Fibroblast of lung (primary cell): ENCODE measurements around the gene GBX2.

Source experiments
- CTCF ChIP-seq, 2 donors: IDR thresholded peaks in 1 of 2; conservative IDR thresholded peaks in 1 of 2; 1 replicate in 1 of 2; 2 replicates in 1 of 2; pipeline ENCODE4 v1.5.1; 2011 to 2012; ENCODE audit warnings: low read length in 2 of 2, control low read depth in 1 of 2, inconsistent platforms in 1 of 2, low read depth in 1 of 2, mild to moderate bottlenecking in 1 of 2
- EZH2 ChIP-seq: IDR thresholded peaks from 2 replicates; pipeline ENCODE4 v1.5.1; 2012; ENCODE audit warnings: low read length, control low read depth, mild to moderate bottlenecking; ENCODE audit errors: missing control alignments

- TF ChIP-seq CTCF (conservative IDR thresholded peaks at IDR 0.05 in 1 of 2, IDR thresholded peaks at IDR 0.05 in 1 of 2; ENCODE audit: low read depth in 1 of 2, low read length in 2 of 2): no peak
- peak; percentile 5 for TF ChIP-seq EZH2
Observed at GRCh38 chr2:236171680-236172254, 3.6 kb upstream of the GBX2 start.
